ENCODE results near the gene PLEKHJ1. TPM values are rescaled to one million over a fixed set of nuclear protein-coding genes. Genes with fewer than 3 reads are reported as not detected.
A peak's percentile ranks its signal among the peaks of the same experiment; 100 is the strongest.

The PLEKHJ1 gene
- total RNA-seq, 4 donors from 2014 or later = 36.1 to 78.0 (median 62.9) TPM

- Histone ChIP-seq H3K4me3 (peak overlapping the region; percentile 17), H3K27ac (peak overlapping the region; percentile 28), H3K27me3 (no peaks in the 10 kb centered on the region), H3K4me1 (peaks cover 59% of the 10 kb centered on the region), H3K36me3 (peaks cover 23% of the 10 kb centered on the region), H3K9me3 (no peaks in the 10 kb centered on the region)
- TF ChIP-seq CTCF (IDR thresholded peaks at IDR 0.05) (no peak), POLR2AphosphoS5 (IDR thresholded peaks at IDR 0.05) (no peak), POLR2A (IDR thresholded peaks at IDR 0.05) (no peak), EP300 (IDR thresholded peaks at IDR 0.05) (no peak)
- peak in 1 of 2 donors; percentile 66 for DNase-seq (ENCODE audit: low spot score in 2 of 2)
- 52% methylated on average over 9 of the region's 74 CpGs for WGBS
Observed at GRCh38 chr19:2275588-2276428, 39.7 kb upstream of the PLEKHJ1 start.

- Histone ChIP-seq H3K4me1 (peaks cover 57% of the 10 kb centered on the region), H3K9me3 (no peaks in the 10 kb centered on the region), H3K4me3 (no peak overlapping the region), H3K36me3 (peaks cover 23% of the 10 kb centered on the region), H3K27me3 (no peaks in the 10 kb centered on the region), H3K27ac (peak overlapping the region; percentile 28)
- 73% methylated on average over 7 of the region's 16 CpGs for WGBS
- no peak for TF ChIP-seq POLR2A (IDR thresholded peaks at IDR 0.05)
- peak; percentile 33 to 45 for TF ChIP-seq CTCF (IDR thresholded peaks at IDR 0.05)
- TF ChIP-seq POLR2AphosphoS5 (IDR thresholded peaks at IDR 0.05) = no peak
- no peak for TF ChIP-seq EP300 (IDR thresholded peaks at IDR 0.05)
- DNase-seq (ENCODE audit: low spot score in 2 of 2) = peak in 1 of 2 donors; percentile 78
Observed at GRCh38 chr19:2274931-2275535, 38.9 kb upstream of the PLEKHJ1 start.

GRCh38 chr19:2274185-2274711 lies 38.1 kb upstream of the PLEKHJ1 start:
- Histone ChIP-seq H3K9me3 (no peaks in the 10 kb centered on the region), H3K27ac (no peak overlapping the region), H3K36me3 (peaks cover 23% of the 10 kb centered on the region), H3K4me3 (peak overlapping the region; percentile 99), H3K27me3 (no peaks in the 10 kb centered on the region), H3K4me1 (peaks cover 57% of the 10 kb centered on the region)
- 90% methylated on average over 9 of the region's 9 CpGs for WGBS
- peak in 1 of 2 donors; percentile 62 for DNase-seq (ENCODE audit: low spot score in 2 of 2)
- no peak for TF ChIP-seq POLR2A (IDR thresholded peaks at IDR 0.05)
- no peak for TF ChIP-seq POLR2AphosphoS5 (IDR thresholded peaks at IDR 0.05)
- TF ChIP-seq EP300 (IDR thresholded peaks at IDR 0.05) = no peak
- no peak for TF ChIP-seq CTCF (IDR thresholded peaks at IDR 0.05)

- no peaks in the 10 kb centered on the region for H3K9me3 ChIP-seq
- peaks cover 23% of the 10 kb centered on the region for H3K36me3 ChIP-seq
- 13% methylated on average over 31 of the region's 45 CpGs for WGBS
- H3K27me3 ChIP-seq = no peaks in the 10 kb centered on the region
- DNase-seq (ENCODE audit: low spot score in 2 of 2) = peak in 1 of 2 donors; percentile 82
- H3K4me3 ChIP-seq = peak overlapping the region; percentile 99
- H3K4me1 ChIP-seq = peaks cover 60% of the 10 kb centered on the region
- TF ChIP-seq POLR2A (IDR thresholded peaks at IDR 0.05) (peak in 1 of 2 donors; percentile 10), CTCF (IDR thresholded peaks at IDR 0.05) (peak; percentile 96 to 97), POLR2AphosphoS5 (IDR thresholded peaks at IDR 0.05) (peak; percentile 17 to 78 (median 68)), EP300 (IDR thresholded peaks at IDR 0.05) (no peak)
- peak overlapping the region; percentile 63 for H3K27ac ChIP-seq
Observed at GRCh38 chr19:2273356-2274184, 37.4 kb upstream of the PLEKHJ1 start.

Measured in suprapubic skin (tissue), 4 donors.